Hepatocyte (in vitro differentiated cells): ENCODE data around the gene THAP8. TPM values are rescaled to one million over a fixed set of nuclear protein-coding genes. Genes with fewer than 3 reads are reported as not detected.
A peak's percentile ranks its signal among the peaks of the same experiment; 100 is the strongest.

Experiments
- DNase-seq: peaks from one replicate; pipeline ENCODE4 v3.0.0-alpha.2; 2016; ENCODE audit warnings: low spot score
- H2AFZ ChIP-seq: fragments of 200-600 bp; sonication (generic); 2 replicates; pipeline ENCODE4 v1.6.0; 2016; ENCODE audit warnings: antibody characterized with exemption, mild to moderate bottlenecking
- H3K27ac ChIP-seq: fragments of 200-600 bp; sonication (generic); 2 replicates; pipeline ENCODE4 v1.5.1; 2016; ENCODE audit warnings: mild to moderate bottlenecking
- H3K27me3 ChIP-seq: fragments of 200-600 bp; sonication (generic); 2 replicates; pipeline ENCODE4 v1.6.1; 2016
- H3K36me3 ChIP-seq: fragments of 200-600 bp; sonication (generic); replicated peaks from 2 replicates; pipeline ENCODE4 v1.5.1; 2016; ENCODE audit warnings: low read depth; ENCODE audit not compliant: insufficient read depth
- H3K4me1 ChIP-seq: fragments of 200-600 bp; sonication (generic); 2 replicates; pipeline ENCODE4 v1.5.1; 2016; ENCODE audit warnings: mild to moderate bottlenecking, moderate library complexity; ENCODE audit not compliant: insufficient read depth
- H3K4me2 ChIP-seq: fragments of 200-600 bp; sonication (generic); 2 replicates; pipeline ENCODE4 v1.6.0; 2016
- H3K4me3 ChIP-seq: fragments of 200-600 bp; sonication (generic); 2 replicates; pipeline ENCODE4 v1.5.1; 2016; ENCODE audit warnings: mild to moderate bottlenecking
- H3K79me2 ChIP-seq: fragments of 200-600 bp; sonication (generic); 2 replicates; pipeline ENCODE4 v1.6.0; 2017; ENCODE audit warnings: mild to moderate bottlenecking
- H3K9me2 ChIP-seq: fragments of 200-600 bp; sonication (generic); replicated peaks from 2 replicates; pipeline ENCODE4 v1.6.0; 2017; ENCODE audit warnings: mild to moderate bottlenecking; ENCODE audit not compliant: insufficient read depth
- H3K9me3 ChIP-seq: fragments of 200-600 bp; sonication (generic); 2 replicates; pipeline ENCODE4 v1.5.1; 2016; ENCODE audit warnings: low read depth, mild to moderate bottlenecking
- H4K20me1 ChIP-seq: fragments of 200-600 bp; sonication (generic); 2 replicates; pipeline ENCODE4 v1.6.0; 2016; ENCODE audit warnings: mild to moderate bottlenecking; ENCODE audit not compliant: insufficient read depth, poor library complexity, severe bottlenecking
- EZH2 ChIP-seq: fragments of 200-600 bp; sonication (generic); IDR thresholded peaks from 2 replicates; pipeline ENCODE4 v1.6.1; 2016; ENCODE audit warnings: antibody characterized with exemption, mild to moderate bottlenecking, borderline replicate concordance
- EZH2phosphoT487 ChIP-seq: fragments of 200-600 bp; sonication (generic); IDR thresholded peaks from one replicate; pipeline ENCODE4 v1.6.1; 2018; ENCODE audit warnings: antibody characterized with exemption, mild to moderate bottlenecking, low read depth, moderate library complexity; ENCODE audit not compliant: unreplicated experiment, severe bottlenecking
- WGBS: methylation state at CpG from one replicate; pipeline ENCODE4 v1.1.6; 2016; ENCODE audit warnings: low lambda C conversion rate; ENCODE audit errors: missing lambda C conversion rate; 5-methylcytosine and 5-hydroxymethylcytosine counted together
- polyA plus RNA-seq: library from polyadenylated mRNA; unstranded; fragments of >200 nt; fragmentation: Nextera tagmentation; extraction: Ambion mirVana; gene quantifications from 2 replicates; pipeline ENCODE4 v1.2.1, GENCODE V29; 2016
- total RNA-seq: library from RNA; depleted of rRNA; stranded (reverse); fragments of >200 nt; gene quantifications from 2 replicates; pipeline ENCODE4 v1.2.3, GENCODE V29; 2014
- TF ChIP-seq, protein P1 (sequence below): fragments of 200-600 bp; sonication (generic); IDR thresholded peaks from 2 replicates; pipeline ENCODE4 v1.5.1; 2016; ENCODE audit warnings: antibody characterized with exemption, mild to moderate bottlenecking; ENCODE audit not compliant: poor library complexity

The THAP8 gene
- total and polyA plus RNA-seq, 2 experiments from 2014 or later = 4.5 to 23.1 TPM

DNA sequence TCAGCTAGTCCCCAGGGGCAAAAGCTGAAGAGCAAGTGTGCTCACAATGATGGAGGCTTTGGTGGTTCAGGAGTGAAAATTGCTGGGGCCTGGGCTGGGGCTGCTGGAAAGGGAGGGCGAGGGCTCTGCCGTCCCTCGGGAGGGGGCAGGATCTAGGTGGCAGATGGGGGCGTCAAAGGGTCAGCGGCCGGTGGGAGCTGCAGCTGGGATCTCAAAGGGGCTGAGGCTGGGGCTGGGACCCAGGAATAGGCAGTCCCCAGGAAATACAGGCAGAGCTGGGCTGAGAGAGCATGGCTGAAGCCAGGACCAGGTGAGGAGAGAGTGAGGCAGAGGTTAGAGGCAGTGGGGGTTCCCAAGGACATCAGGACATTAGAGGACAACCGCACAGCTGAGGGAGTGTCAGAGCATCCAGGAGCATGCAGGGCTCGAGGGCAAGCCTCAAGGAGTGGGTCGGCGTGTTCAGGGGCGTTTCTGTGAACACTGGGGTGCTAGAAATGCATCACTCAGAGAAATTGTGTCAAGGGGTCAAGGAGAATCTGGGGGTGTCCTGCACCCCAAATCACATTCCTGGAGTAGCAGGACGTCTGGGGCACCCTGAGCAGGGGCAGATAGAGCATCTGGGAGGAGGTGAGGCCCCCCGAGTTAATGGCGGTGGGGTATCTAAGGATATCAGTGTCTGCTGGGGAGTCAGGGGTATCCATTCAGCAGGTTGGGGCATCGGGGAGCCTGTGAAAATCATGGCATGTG is 44.3 kb downstream of the THAP8 start:
- no peaks in the 10 kb centered on the region for H3K9me3 ChIP-seq
- no peaks in the 10 kb centered on the region for H3K36me3 ChIP-seq
- WGBS = 69% methylated on average over 13 of the region's 15 CpGs
- no peaks in the 10 kb centered on the region for H3K9me2 ChIP-seq
- no peak for DNase-seq
- no peaks in the 10 kb centered on the region for H4K20me1 ChIP-seq
- peak overlapping the region; percentile 69 for H2AFZ ChIP-seq
- H3K27me3 ChIP-seq = no peaks in the 10 kb centered on the region
- TF ChIP-seq, protein P1, sequence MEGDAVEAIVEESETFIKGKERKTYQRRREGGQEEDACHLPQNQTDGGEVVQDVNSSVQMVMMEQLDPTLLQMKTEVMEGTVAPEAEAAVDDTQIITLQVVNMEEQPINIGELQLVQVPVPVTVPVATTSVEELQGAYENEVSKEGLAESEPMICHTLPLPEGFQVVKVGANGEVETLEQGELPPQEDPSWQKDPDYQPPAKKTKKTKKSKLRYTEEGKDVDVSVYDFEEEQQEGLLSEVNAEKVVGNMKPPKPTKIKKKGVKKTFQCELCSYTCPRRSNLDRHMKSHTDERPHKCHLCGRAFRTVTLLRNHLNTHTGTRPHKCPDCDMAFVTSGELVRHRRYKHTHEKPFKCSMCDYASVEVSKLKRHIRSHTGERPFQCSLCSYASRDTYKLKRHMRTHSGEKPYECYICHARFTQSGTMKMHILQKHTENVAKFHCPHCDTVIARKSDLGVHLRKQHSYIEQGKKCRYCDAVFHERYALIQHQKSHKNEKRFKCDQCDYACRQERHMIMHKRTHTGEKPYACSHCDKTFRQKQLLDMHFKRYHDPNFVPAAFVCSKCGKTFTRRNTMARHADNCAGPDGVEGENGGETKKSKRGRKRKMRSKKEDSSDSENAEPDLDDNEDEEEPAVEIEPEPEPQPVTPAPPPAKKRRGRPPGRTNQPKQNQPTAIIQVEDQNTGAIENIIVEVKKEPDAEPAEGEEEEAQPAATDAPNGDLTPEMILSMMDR = no peak
- TF ChIP-seq EZH2 (no peak), EZH2phosphoT487 (no peak)
- peaks cover 7% of the 10 kb centered on the region for H3K4me1 ChIP-seq
- H3K79me2 ChIP-seq = peaks cover 15% of the 10 kb centered on the region
- H3K4me3 ChIP-seq = peak overlapping the region; percentile 28
- H3K27ac ChIP-seq = peak overlapping the region; percentile 40
- H3K4me2 ChIP-seq = peak overlapping the region; percentile 97

DNA sequence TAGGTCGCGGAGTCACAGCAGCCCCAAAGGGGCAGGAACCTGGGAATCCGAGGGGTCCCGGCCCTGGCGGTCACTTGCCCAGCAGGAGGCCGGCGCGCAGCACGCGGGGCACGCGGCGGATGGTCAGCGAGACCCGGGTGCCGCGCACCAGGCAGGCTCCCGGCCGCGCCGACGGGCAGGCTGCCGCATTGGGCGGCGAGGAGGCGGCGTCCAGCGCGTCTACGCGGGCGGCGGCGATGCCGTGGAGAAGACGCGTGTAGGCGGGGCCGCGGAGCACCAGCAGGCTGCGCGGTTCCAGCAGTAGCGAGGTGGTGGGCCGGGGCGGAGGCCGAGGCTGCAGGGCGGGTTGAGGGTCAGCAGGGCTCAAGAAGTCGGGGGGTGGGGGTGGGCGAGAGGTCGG is 44.9 kb downstream of the THAP8 start:
- DNase-seq = peak; percentile 85
- TF ChIP-seq, protein P1 = no peak
- no peak for TF ChIP-seq EZH2
- no peak for TF ChIP-seq EZH2phosphoT487
- Histone ChIP-seq H3K9me3 (no peaks in the 10 kb centered on the region), H3K27ac (peak overlapping the region; percentile 72), H2AFZ (peak overlapping the region; percentile 69), H3K4me2 (peak overlapping the region; percentile 97), H3K9me2 (no peaks in the 10 kb centered on the region), H3K4me3 (peak overlapping the region; percentile 28), H3K79me2 (peaks cover 15% of the 10 kb centered on the region), H3K27me3 (no peaks in the 10 kb centered on the region), H4K20me1 (no peaks in the 10 kb centered on the region), H3K4me1 (peaks cover 7% of the 10 kb centered on the region), H3K36me3 (no peaks in the 10 kb centered on the region)
- under 1% methylated on average over 44 of the region's 50 CpGs for WGBS

DNA sequence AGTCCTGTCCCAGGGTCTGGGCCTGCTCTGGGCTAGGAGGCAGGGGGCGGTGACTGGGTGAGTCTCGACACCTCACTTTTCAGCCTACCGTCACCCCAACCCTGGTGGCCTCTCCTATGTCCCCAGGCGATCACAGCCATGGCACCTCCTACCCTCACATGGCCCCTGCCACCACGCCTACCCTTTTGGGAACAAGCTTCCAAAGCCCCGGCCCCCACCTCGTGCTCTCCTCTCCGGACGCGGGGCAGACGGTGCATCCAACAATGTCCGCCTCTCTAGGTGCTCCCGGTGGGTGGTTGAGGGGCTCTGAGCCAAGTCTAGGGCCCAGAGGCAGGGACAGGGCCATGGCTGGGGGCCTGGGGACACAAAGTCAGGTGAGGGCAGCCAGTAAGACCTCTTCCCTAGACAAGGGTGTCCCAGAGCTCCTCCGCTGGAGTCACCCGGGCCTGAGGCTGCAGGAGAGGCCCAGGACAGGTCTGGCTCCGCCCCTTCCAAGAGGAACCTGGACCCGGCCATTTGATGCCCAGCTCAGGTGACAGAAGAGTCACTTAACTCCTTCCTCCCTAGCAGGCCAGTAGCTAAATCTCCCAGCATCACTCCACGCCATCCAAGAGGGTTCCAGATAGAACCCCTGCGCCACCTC is 45.6 kb downstream of the THAP8 start, which contains the start of gene SYNE4:
Gene SYNE4, minus strand, starts transcription at position 478 of the 643 bp plus-strand sequence. Its CDS starts 132 bp downstream, at position 346.
- H3K27ac ChIP-seq = peak within 1 kb of the TSS; percentile 90
- no peak for TF ChIP-seq EZH2phosphoT487
- TF ChIP-seq EZH2 = no peak
- TF ChIP-seq, protein P1 = no peak
- peak; percentile 89 for DNase-seq
- H3K9me3 ChIP-seq = no peaks in the 10 kb centered on the region
- H3K4me3 ChIP-seq = peak within 1 kb of the TSS; percentile 44
- peak within 1 kb of the TSS; percentile 97 for H3K4me2 ChIP-seq
- H2AFZ ChIP-seq = peak within 1 kb of the TSS; percentile 69
- no peaks in the 10 kb centered on the region for H3K27me3 ChIP-seq
- H3K79me2 ChIP-seq = peaks cover 14% of the 10 kb centered on the region
- H4K20me1 ChIP-seq = no peaks in the 10 kb centered on the region
- H3K9me2 ChIP-seq = no peaks in the 10 kb centered on the region
- peaks cover 6% of the 10 kb centered on the region for H3K4me1 ChIP-seq
- H3K36me3 ChIP-seq = no peaks in the 10 kb centered on the region
- 17% methylated on average over 18 of the region's 19 CpGs for whole genome bisulfite sequencing
